Upper lobe of right lung (tissue), 1 donor: ENCODE measurements around the gene RNF4. TPM values are rescaled to one million over a fixed set of nuclear protein-coding genes. Genes with fewer than 3 reads are reported as not detected.

Source experiments
- ATAC-seq: fragments of 200-7000 bp; cut with Tn5 transposase; one replicate; pipeline ENCODE4 v1.9.1; 2020; ENCODE audit warnings: mild to moderate bottlenecking, moderate library complexity
- DNase-seq: peaks from one replicate; pipeline ENCODE4 v3.0.0-alpha.2; 2020
- H3K27ac ChIP-seq: fragments of 200-600 bp; one replicate; pipeline ENCODE4 v1.8.0; 2022
- H3K27me3 ChIP-seq: fragments of 200-600 bp; one replicate; pipeline ENCODE4 v1.8.0; 2022; ENCODE audit warnings: mild to moderate bottlenecking
- H3K36me3 ChIP-seq: fragments of 200-600 bp; one replicate; pipeline ENCODE4 v1.8.0; 2022
- H3K4me1 ChIP-seq: fragments of 200-600 bp; one replicate; pipeline ENCODE4 v1.8.0; 2022
- H3K4me3 ChIP-seq: fragments of 200-600 bp; one replicate; pipeline ENCODE4 v1.8.0; 2022; ENCODE audit warnings: mild to moderate bottlenecking
- H3K9me3 ChIP-seq: fragments of 200-600 bp; one replicate; pipeline ENCODE4 v1.8.0; 2022
- intact Hi-C: fragments of 100-400 bp; cut with DNase I; formaldehyde crosslinking; loops from one replicate; pipeline ENCODE4 v1.11.0; 2022
- total RNA-seq: library from RNA; stranded (reverse); fragmentation: NEBNext Ultra II Directional; extraction: Animal tissue kit (Norgen Biotek cat#: 25700); gene quantifications from one replicate; pipeline ENCODE4 v1.2.1, GENCODE V29; 2021
- TF ChIP-seq, protein P1 (sequence below): fragments of 200-600 bp; IDR thresholded peaks from one replicate; pipeline ENCODE4 v1.8.0; 2022; ENCODE audit warnings: antibody characterized with exemption
- donor health status: DM: no; HTN: yes; CAD: no; lungs with severe emphysema.

The RNF4 gene
- total RNA-seq, 1 donor from 2014 or later = 41.0 TPM

DNA sequence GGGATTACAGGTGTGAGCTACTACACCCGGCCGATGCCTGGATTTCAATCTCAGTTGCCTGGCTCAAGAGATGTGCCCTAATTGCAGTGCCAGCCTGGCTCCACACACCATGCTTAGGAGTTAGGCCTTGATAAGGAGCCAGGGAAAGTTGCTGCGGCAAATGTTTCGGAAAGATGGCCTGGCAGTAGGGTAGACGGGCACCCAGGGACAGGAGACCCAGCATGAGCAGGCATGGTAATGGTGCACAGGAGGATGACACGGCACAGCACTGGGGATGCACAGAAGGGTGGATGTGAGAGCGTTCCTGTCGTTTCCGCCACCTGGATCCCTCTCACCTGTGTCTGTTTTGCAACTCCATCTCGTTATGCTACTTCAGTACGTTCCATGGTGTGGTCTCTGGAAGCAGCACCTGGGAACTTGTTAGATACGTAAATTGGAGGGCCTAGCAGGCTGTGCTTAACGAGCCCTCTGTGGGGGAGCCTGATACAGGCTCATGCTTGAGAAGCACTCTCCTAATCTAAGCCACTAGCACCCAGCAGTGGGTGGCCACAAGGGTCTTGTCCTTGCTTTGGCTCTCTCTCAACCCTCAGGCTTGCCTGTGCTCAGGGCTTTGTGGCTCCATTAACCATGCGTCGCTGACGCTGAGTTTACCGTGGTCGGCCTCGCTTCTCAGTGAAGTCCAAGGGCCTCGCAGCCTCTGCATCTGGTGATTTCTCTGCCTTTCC is 20.3 kb downstream of the RNF4 start:
- peaks cover 31% of the 10 kb centered on the region for H3K36me3 ChIP-seq
- H3K27me3 ChIP-seq = no peaks in the 10 kb centered on the region
- no peak for ATAC-seq
- H3K27ac ChIP-seq = no peak overlapping the region
- DNase-seq = no peak
- no peaks in the 10 kb centered on the region for H3K9me3 ChIP-seq
- TF ChIP-seq, protein P1, sequence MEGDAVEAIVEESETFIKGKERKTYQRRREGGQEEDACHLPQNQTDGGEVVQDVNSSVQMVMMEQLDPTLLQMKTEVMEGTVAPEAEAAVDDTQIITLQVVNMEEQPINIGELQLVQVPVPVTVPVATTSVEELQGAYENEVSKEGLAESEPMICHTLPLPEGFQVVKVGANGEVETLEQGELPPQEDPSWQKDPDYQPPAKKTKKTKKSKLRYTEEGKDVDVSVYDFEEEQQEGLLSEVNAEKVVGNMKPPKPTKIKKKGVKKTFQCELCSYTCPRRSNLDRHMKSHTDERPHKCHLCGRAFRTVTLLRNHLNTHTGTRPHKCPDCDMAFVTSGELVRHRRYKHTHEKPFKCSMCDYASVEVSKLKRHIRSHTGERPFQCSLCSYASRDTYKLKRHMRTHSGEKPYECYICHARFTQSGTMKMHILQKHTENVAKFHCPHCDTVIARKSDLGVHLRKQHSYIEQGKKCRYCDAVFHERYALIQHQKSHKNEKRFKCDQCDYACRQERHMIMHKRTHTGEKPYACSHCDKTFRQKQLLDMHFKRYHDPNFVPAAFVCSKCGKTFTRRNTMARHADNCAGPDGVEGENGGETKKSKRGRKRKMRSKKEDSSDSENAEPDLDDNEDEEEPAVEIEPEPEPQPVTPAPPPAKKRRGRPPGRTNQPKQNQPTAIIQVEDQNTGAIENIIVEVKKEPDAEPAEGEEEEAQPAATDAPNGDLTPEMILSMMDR = no peak
- intact Hi-C loops = no loop called here
- H3K4me1 ChIP-seq = peaks cover 51% of the 10 kb centered on the region
- H3K4me3 ChIP-seq = no peak overlapping the region

DNA sequence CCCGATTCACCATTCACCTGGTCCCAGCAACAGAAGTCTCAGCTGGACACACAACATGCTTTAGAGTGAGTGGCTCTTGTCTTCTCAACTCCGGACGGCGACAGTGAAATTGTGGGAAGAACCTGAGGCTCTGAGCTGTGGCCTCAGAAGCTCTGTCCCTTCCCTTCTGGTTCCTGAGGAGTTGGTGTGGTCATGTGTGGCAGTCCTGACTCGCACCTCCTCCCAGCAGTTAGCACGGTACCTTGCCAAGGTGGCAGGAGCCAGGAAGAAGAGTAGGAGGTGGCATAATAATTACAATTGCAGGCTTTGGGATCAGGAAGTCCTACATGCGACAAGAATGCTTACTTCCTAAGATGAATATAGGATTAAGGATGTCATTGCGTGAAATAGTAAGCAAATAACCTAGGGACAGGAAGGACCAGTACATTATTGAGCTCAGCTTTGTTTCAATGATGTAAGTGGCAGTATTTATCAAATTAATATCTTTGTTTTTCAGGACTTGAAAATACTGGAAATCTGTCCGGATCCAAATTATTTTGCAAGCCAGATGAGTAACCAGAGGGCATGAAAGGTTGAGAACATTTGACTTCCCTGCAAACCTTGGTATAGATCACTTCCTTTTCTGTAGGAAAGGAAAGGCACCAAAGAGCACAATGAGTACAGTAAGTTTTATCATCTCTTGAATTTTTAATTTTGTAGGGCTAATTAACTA is 21.1 kb downstream of the RNF4 start:
- no peak overlapping the region for H3K27ac ChIP-seq
- peaks cover 31% of the 10 kb centered on the region for H3K36me3 ChIP-seq

DNA sequence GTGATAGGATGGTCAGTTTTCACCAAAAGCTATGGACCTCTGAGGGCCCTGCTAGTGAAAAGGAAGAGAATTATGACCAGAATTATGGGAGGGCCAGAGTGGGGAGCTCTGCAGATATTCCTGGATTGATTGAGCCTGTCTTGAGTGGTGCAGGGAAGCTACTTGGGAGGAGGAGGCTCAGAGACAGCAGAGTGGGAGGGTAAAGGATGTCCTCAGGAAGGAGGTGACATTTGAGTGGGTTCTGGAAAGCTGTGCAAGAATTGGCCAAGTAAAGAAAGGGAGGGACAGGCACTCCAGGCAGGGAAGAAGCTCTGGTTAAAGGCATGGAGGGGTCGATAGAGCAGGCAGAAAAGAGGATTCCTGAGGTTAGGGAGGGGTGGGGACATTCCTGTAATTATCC is 24.1 kb downstream of the RNF4 start:
- ATAC-seq (no peak), DNase-seq (no peak)
- Histone ChIP-seq H3K27ac (no peak overlapping the region), H3K36me3 (peaks cover 56% of the 10 kb centered on the region), H3K27me3 (no peaks in the 10 kb centered on the region), H3K9me3 (no peaks in the 10 kb centered on the region), H3K4me1 (peaks cover 24% of the 10 kb centered on the region), H3K4me3 (no peak overlapping the region)
- intact Hi-C loops = no loop called here
- TF ChIP-seq, protein P1 = no peak

More for the DNA sequence above, 21.1 kb downstream of the RNF4 start:
- H3K9me3 ChIP-seq = no peaks in the 10 kb centered on the region
- H3K27me3 ChIP-seq = no peaks in the 10 kb centered on the region
- TF ChIP-seq, protein P1 = no peak
- intact Hi-C loops = no loop called here
- DNase-seq (no peak), ATAC-seq (no peak)
- peaks cover 44% of the 10 kb centered on the region for H3K4me1 ChIP-seq
- no peak overlapping the region for H3K4me3 ChIP-seq

DNA sequence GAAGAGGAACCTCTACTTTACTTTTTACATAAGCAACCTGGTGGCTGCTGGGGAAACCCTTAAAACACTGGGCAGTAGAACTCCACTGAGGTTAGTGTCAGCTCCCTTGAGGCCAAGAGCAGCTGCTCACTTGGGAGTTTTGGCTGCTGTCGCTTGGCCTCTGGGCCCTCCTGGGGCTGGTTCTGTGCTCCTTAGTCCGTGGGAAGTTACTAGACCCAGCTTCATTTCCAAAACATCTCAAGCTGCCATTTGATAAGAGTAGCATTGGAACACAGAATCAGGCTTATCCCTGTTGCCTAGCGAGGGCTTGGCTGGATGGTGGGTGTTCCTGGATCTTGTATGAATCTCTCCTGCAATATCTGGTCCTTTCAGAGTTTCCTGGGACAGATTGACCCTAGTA is 26.1 kb downstream of the RNF4 start:
- H3K36me3 ChIP-seq = peaks cover 69% of the 10 kb centered on the region
- intact Hi-C loops = no loop called here
- DNase-seq = no peak
- no peak for ATAC-seq
- TF ChIP-seq, protein P1 = no peak
- no peaks in the 10 kb centered on the region for H3K27me3 ChIP-seq
- H3K9me3 ChIP-seq = no peaks in the 10 kb centered on the region
- H3K4me1 ChIP-seq = peaks cover 12% of the 10 kb centered on the region
- H3K27ac ChIP-seq = no peak overlapping the region
- H3K4me3 ChIP-seq = no peak overlapping the region

DNA sequence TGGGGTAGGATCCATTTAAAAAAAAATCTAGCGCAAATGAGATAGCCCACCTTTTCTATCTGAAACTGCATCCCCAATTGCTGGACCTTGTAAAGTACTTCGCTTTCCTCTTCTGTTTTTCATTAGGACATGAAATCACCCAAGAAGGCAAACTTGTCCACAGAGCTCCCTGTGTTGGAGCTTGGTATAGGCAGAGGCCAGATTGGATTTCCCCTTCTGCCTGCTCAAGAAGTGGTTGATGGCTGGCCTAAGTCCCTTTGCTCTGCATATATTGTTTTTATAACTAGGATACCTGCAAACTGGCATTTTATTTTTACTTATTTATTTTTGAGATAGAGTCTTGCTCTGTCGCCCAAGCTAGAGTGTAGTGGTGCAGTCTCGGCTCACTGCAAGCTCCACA is 28.4 kb downstream of the RNF4 start:
- intact Hi-C loops = no loop called here
- ATAC-seq (no peak), DNase-seq (no peak)
- Histone ChIP-seq H3K27ac (no peak overlapping the region), H3K36me3 (peaks cover 72% of the 10 kb centered on the region), H3K4me3 (no peak overlapping the region), H3K4me1 (peaks cover 7% of the 10 kb centered on the region), H3K27me3 (no peaks in the 10 kb centered on the region), H3K9me3 (no peaks in the 10 kb centered on the region)
- TF ChIP-seq, protein P1 = no peak
